ENCODE results near the gene SLC25A44.
"Not testable (repeated sequence)": the region's sequence is repeated elsewhere in the genome, so short reads cannot be mapped to it uniquely, and the experiment has no call there.

Gene SLC25A44

GRCh38 chr1:156164125-156164831, 29.6 kb upstream of the SLC25A44 start:
- DNase-seq: no peak

- no peak for DNase-seq
Observed at GRCh38 chr1:156165083-156165482, 28.8 kb upstream of the SLC25A44 start.

- DNase-seq: no peak
Observed at GRCh38 chr1:156167536-156167935, 26.4 kb upstream of the SLC25A44 start.

GRCh38 chr1:156172696-156173470, 21.0 kb upstream of the SLC25A44 start:
- no peak for DNase-seq

GRCh38 chr1:156176610-156177210, 17.2 kb upstream of the SLC25A44 start:
- DNase-seq: no peak

- no peak for DNase-seq
Observed at GRCh38 chr1:156177919-156178654, 15.8 kb upstream of the SLC25A44 start.

- no peak for DNase-seq
Observed at GRCh38 chr1:156180471-156180870, 13.4 kb upstream of the SLC25A44 start.

GRCh38 chr1:156181391-156181924, 12.4 kb upstream of the SLC25A44 start:
- not testable (repeated sequence) for DNase-seq

GRCh38 chr1:156182010-156182779, 11.7 kb upstream of the SLC25A44 start:
- DNase-seq: not testable (repeated sequence)

- not testable (repeated sequence) for DNase-seq
Observed at GRCh38 chr1:156186347-156187177, 7.3 kb upstream of the SLC25A44 start.

- DNase-seq: not testable (repeated sequence)
Observed at GRCh38 chr1:156190265-156190664, 3.6 kb upstream of the SLC25A44 start.

GRCh38 chr1:156191292-156191964, 2.5 kb upstream of the SLC25A44 start:
- DNase-seq: no peak

- DNase-seq: no peak
Observed at GRCh38 chr1:156193208-156193487, 756 bp upstream of the SLC25A44 start.

GRCh38 chr1:156194300-156194652, 372 bp downstream of the SLC25A44 start:
- no peak for DNase-seq

- no peak for DNase-seq
Observed at GRCh38 chr1:156195853-156196252, 1.9 kb downstream of the SLC25A44 start.

GRCh38 chr1:156196445-156196844, 2.5 kb downstream of the SLC25A44 start:
- DNase-seq: no peak

GRCh38 chr1:156198831-156199349, 5.0 kb downstream of the SLC25A44 start:
- DNase-seq: no peak

- no peak for DNase-seq
Observed at GRCh38 chr1:156200044-156200443, 6.1 kb downstream of the SLC25A44 start.

GRCh38 chr1:156203331-156203730, 9.4 kb downstream of the SLC25A44 start:
- DNase-seq: no peak

GRCh38 chr1:156204686-156205085, 10.8 kb downstream of the SLC25A44 start:
- DNase-seq: no peak

- DNase-seq: no peak
Observed at GRCh38 chr1:156211243-156211642, 17.3 kb downstream of the SLC25A44 start.
